Esophagus squamous epithelium (tissue), 5 donors: ENCODE results near the gene APOBEC3C. TPM values are rescaled to one million over a fixed set of nuclear protein-coding genes. Genes with fewer than 3 reads are reported as not detected.
"Not testable (repeated sequence)": the region's sequence is repeated elsewhere in the genome, so short reads cannot be mapped to it uniquely, and the experiment has no call there.

Source experiments
- DNase-seq: peaks from one replicate; lab custom pipeline; 2025; lab: John Stamatoyannopoulos, UW
- H3K27ac ChIP-seq, 4 donors: fragments of 200-600 bp; sonication (generic); one replicate each; pipeline ENCODE4 v1.5.1; 2016 to 2019; ENCODE audit warnings: mild to moderate bottlenecking in 1 of 4
- H3K27me3 ChIP-seq, 4 donors: fragments of 200-600 bp; sonication (generic); 1 replicate in 3 of 4; 2 replicates in 1 of 4; pipeline versions ENCODE4 v1.5.1 to v1.6.0; 2017 to 2021; ENCODE audit warnings: antibody characterized with exemption in 1 of 4
- H3K36me3 ChIP-seq, 3 donors: fragments of 200-600 bp; sonication (generic); one replicate each; pipeline ENCODE4 v1.5.1; 2016 to 2019
- H3K4me1 ChIP-seq, 3 donors: fragments of 200-600 bp; sonication (generic); one replicate each; pipeline ENCODE4 v1.5.1; 2017 to 2019
- H3K4me3 ChIP-seq, 4 donors: fragments of 200-600 bp; sonication (generic); 1 replicate in 3 of 4; 2 replicates in 1 of 4; pipeline ENCODE4 v1.5.1; 2016 to 2019; ENCODE audit warnings: mild to moderate bottlenecking in 2 of 4, moderate library complexity in 1 of 4
- H3K9me3 ChIP-seq, 3 donors: fragments of 200-600 bp; sonication (generic); one replicate each; pipeline ENCODE4 v1.5.1; 2016 to 2019
- CTCF ChIP-seq, 6 experiments: fragments of 450-650 bp in 4 of 6; fragments of 200-600 bp in 2 of 6; sonication (generic) in 2 of 6; IDR thresholded peaks; one replicate each; pipeline ENCODE4 v1.5.1; 2016 to 2019; ENCODE audit warnings: antibody characterized with exemption in 6 of 6, mild to moderate bottlenecking in 4 of 6, moderate library complexity in 4 of 6
- POLR2A ChIP-seq, 4 donors: fragments of 450-650 bp; IDR thresholded peaks; one replicate each; pipeline ENCODE4 v1.6.1; 2017; ENCODE audit warnings: antibody characterized with exemption in 4 of 4, mild to moderate bottlenecking in 4 of 4, moderate library complexity in 3 of 4
- WGBS, 2 donors: methylation state at CpG; one replicate each; pipeline ENCODE4 v1.1.5; 2018; 5-methylcytosine and 5-hydroxymethylcytosine counted together
- intact Hi-C: fragments of 100-400 bp; cut with DNase I; formaldehyde crosslinking; loops from one replicate; pipeline ENCODE4 v1.15.0; 2022
- total RNA-seq, 4 donors: library from RNA; depleted of rRNA; stranded (reverse); fragments of >200 nt; gene quantifications; one replicate each; pipeline ENCODE4 v1.1.0, GENCODE V29; 2016
- donor health status: DM: yes; HTN: yes; CAD: no.

APOBEC3C gene
- total RNA-seq, 4 donors from 2014 or later: 7.6 to 20.3 (median 9.0) TPM

DNA sequence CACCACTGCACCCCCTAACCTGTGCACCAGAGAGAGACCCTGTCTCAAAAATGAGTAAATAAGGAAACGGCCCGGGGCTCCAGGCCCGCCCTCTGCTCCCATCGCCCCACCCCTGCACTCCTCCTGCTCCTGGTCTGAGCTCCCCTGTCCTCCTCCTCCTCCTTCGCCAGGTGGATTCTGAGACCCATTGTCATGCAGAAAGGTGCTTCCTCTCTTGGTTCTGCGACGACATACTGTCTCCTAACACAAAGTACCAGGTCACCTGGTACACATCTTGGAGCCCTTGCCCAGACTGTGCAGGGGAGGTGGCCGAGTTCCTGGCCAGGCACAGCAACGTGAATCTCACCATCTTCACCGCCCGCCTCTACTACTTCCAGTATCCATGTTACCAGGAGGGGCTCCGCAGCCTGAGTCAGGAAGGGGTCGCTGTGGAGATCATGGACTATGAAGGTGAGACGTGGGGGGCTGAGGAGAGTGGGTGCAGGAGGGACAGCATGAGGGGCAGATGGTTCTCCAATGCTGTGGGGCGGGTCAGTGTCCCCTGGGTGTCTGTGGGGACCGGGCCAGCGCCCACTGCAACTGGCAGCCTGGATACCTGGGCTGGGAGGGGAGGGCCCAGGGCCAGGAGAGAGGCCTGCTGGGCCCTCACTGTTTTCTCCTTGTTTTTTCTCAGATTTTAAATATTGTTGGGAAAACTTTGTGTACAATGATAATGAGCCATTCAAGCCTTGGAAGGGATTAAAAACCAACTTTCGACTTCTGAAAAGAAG, 3.7 kb downstream of the APOBEC3C start:
- Histone ChIP-seq H3K27ac (no peak overlapping the region), H3K4me3 (no peak overlapping the region), H3K4me1 (peaks cover 5 to 58% (median 32%) of the 10 kb centered on the region in 3 donors), H3K27me3 (no peaks in the 10 kb centered on the region), H3K36me3 (peaks cover 0 to 10% (median 0%) of the 10 kb centered on the region in 3 donors), H3K9me3 (no peaks in the 10 kb centered on the region)
- TF ChIP-seq POLR2A (IDR thresholded peaks at IDR 0.05): no peak
- WGBS, 2 donors: 82 to 89% methylated on average over 13 to 14 of the region's 18 CpGs
- no peak for DNase-seq
- intact Hi-C loops: no loop called here

- H3K9me3 ChIP-seq, DNase-seq, H3K27me3 ChIP-seq, intact Hi-C loops: not testable (repeated sequence)
- peaks cover 0 to 23% (median 0%) of the 10 kb centered on the region in 3 donors for H3K36me3 ChIP-seq
- 52 to 53% methylated on average over 7 to 13 of the region's 15 CpGs for WGBS, 2 donors
- peak overlapping the region; percentile 30 to 88 (median 80) for H3K27ac ChIP-seq
- H3K4me3 ChIP-seq: peak overlapping the region in 3 of 4 donors; percentile 46 to 57 (median 47)
- H3K4me1 ChIP-seq: peaks cover 4 to 40% (median 19%) of the 10 kb centered on the region in 3 donors
Observed at GRCh38 chr22:39020021-39020651, 6.1 kb downstream of the APOBEC3C start.

GRCh38 chr22:39021552-39022250, 7.6 kb downstream of the APOBEC3C start:
- peaks cover 0 to 31% (median 11%) of the 10 kb centered on the region in 3 donors for H3K4me1 ChIP-seq
- no peak for TF ChIP-seq POLR2A (IDR thresholded peaks at IDR 0.05)
- TF ChIP-seq CTCF (IDR thresholded peaks at IDR 0.05): no peak
- WGBS, 2 donors: 53 to 58% methylated on average over 5 to 9 of the region's 9 CpGs
- H3K4me3 ChIP-seq: peak overlapping the region; percentile 16 to 66 (median 46)
- H3K27ac ChIP-seq: peak overlapping the region; percentile 61 to 89 (median 80)
- H3K27me3 ChIP-seq: no peaks in the 10 kb centered on the region
- DNase-seq: no peak
- H3K9me3 ChIP-seq: no peaks in the 10 kb centered on the region
- H3K36me3 ChIP-seq: peaks cover 0 to 23% (median 0%) of the 10 kb centered on the region in 3 donors
- intact Hi-C loops: no loop called here

GRCh38 chr22:39024519-39025308, 10.7 kb downstream of the APOBEC3C start:
- TF ChIP-seq POLR2A (IDR thresholded peaks at IDR 0.05) (no peak), CTCF (IDR thresholded peaks at IDR 0.05) (no peak)
- DNase-seq: no peak
- no peak overlapping the region for H3K4me3 ChIP-seq
- 71 to 87% methylated on average over 9 to 12 of the region's 15 CpGs for WGBS, 2 donors
- H3K9me3 ChIP-seq: no peaks in the 10 kb centered on the region
- intact Hi-C loops: no loop called here
- H3K27me3 ChIP-seq: no peaks in the 10 kb centered on the region
- peaks cover 0 to 13% (median 0%) of the 10 kb centered on the region in 3 donors for H3K36me3 ChIP-seq
- H3K27ac ChIP-seq: no peak overlapping the region
- H3K4me1 ChIP-seq: peaks cover 0 to 31% (median 11%) of the 10 kb centered on the region in 3 donors

DNA sequence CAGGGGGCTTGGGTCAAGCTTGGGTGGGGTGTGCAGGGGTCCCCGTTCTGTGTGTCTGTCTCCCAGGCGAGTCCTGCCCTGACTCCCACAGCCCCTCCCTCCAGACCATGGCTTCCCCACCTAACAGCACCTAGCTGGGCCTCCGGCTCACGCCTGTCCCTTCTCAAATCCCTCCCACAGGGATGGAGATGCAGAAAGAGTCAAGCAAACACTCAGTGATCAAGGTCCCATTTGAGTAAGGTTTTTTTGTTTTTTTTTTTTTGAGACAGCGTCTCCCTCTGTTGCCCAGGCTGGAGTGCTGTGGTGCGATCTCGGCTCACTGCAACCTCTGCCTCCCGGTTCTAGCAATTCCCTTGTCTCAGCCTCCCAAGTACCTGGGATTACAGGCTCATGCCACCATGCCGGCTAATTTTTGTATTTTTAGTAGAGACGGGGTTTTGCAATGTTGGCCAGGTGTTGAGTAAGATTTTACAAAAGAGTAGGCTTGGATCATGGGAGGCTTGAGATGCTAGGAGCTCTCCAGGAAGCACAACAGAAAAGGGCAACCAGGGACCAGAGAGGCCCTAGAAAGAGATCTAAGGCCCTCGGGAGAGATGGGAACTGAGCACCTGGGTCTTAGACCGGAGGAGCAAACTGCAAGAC, 12.6 kb downstream of the APOBEC3C start:
- no peak for DNase-seq
- 80 to 89% methylated on average over 3 to 12 of the region's 12 CpGs for WGBS, 2 donors
- H3K27ac ChIP-seq: no peak overlapping the region
- H3K27me3 ChIP-seq: no peaks in the 10 kb centered on the region
- H3K36me3 ChIP-seq: peaks cover 0 to 13% (median 0%) of the 10 kb centered on the region in 3 donors
- peaks cover 0 to 15% (median 5%) of the 10 kb centered on the region in 3 donors for H3K4me1 ChIP-seq
- intact Hi-C loops: no loop called here
- H3K9me3 ChIP-seq: no peaks in the 10 kb centered on the region
- H3K4me3 ChIP-seq: no peak overlapping the region
- no peak for TF ChIP-seq POLR2A (IDR thresholded peaks at IDR 0.05)
- TF ChIP-seq CTCF (IDR thresholded peaks at IDR 0.05): no peak
